Esophagus squamous epithelium (tissue), 4 donors: ENCODE data around the gene GNAT3.

Source experiments
- POLR2A ChIP-seq, 4 donors: fragments of 450-650 bp; IDR thresholded peaks; one replicate each; pipeline ENCODE4 v1.6.1; 2017; ENCODE audit warnings: antibody characterized with exemption in 4 of 4, mild to moderate bottlenecking in 4 of 4, moderate library complexity in 3 of 4
- TF ChIP-seq, protein P1 (sequence below), 6 experiments: fragments of 450-650 bp in 4 of 6; fragments of 200-600 bp in 2 of 6; sonication (generic) in 2 of 6; IDR thresholded peaks; one replicate each; pipeline ENCODE4 v1.5.1; 2016 to 2019; ENCODE audit warnings: antibody characterized with exemption in 6 of 6, mild to moderate bottlenecking in 4 of 6, moderate library complexity in 4 of 6

DNA sequence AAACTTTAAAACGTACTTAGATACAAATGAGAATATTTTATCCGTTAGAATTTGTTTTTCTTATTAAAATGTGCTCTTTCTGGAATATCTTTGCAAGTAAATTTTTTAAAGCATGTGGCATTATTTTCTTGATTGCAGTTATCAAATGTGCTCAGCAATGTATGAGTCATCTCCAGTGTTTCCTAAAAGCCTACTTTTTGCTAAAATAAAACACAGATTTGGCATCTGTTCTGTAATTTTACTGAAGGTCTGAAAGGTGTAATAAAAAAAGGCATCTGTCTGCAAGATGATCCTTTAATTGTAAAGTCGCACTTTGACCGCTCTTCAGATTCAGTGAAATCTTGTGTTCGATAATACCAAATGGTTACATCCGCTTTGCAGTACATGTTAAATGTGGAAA lies 3.4 kb downstream of the GNAT3 start:
- TF ChIP-seq, protein P1, sequence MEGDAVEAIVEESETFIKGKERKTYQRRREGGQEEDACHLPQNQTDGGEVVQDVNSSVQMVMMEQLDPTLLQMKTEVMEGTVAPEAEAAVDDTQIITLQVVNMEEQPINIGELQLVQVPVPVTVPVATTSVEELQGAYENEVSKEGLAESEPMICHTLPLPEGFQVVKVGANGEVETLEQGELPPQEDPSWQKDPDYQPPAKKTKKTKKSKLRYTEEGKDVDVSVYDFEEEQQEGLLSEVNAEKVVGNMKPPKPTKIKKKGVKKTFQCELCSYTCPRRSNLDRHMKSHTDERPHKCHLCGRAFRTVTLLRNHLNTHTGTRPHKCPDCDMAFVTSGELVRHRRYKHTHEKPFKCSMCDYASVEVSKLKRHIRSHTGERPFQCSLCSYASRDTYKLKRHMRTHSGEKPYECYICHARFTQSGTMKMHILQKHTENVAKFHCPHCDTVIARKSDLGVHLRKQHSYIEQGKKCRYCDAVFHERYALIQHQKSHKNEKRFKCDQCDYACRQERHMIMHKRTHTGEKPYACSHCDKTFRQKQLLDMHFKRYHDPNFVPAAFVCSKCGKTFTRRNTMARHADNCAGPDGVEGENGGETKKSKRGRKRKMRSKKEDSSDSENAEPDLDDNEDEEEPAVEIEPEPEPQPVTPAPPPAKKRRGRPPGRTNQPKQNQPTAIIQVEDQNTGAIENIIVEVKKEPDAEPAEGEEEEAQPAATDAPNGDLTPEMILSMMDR (IDR thresholded peaks at IDR 0.05), result no peak
- no peak for TF ChIP-seq POLR2A (IDR thresholded peaks at IDR 0.05)
